Liver (tissue), 9 donors: ENCODE data around the gene NEK5. TPM values are rescaled to one million over a fixed set of nuclear protein-coding genes. Genes with fewer than 3 reads are reported as not detected.

Source experiments
- DNase-seq: peaks from one replicate; pipeline ENCODE4 v3.0.0-alpha.2; 2017; ENCODE audit warnings: low spot score
- H3K27ac ChIP-seq, 2 donors: one replicate each; pipeline ENCODE4 v1.7.0; 2013; ENCODE audit warnings: inconsistent platforms in 2 of 2, low read length in 2 of 2, control low read depth in 1 of 2, low read depth in 1 of 2, mild to moderate bottlenecking in 1 of 2
- H3K27me3 ChIP-seq, 4 donors: one replicate each; pipeline versions ENCODE4 v1.6.1 to v1.7.0; 2013; ENCODE audit warnings: low read length in 3 of 4, inconsistent platforms in 1 of 4, mild to moderate bottlenecking in 1 of 4, moderate library complexity in 1 of 4; ENCODE audit not compliant: control insufficient read depth in 4 of 4, insufficient read depth in 4 of 4
- H3K36me3 ChIP-seq, 4 donors: one replicate each; pipeline versions ENCODE4 v1.6.1 to v1.7.0; 2013; ENCODE audit warnings: low read length in 3 of 4, mild to moderate bottlenecking in 3 of 4, low read depth in 1 of 4, moderate library complexity in 1 of 4; ENCODE audit not compliant: control insufficient read depth in 4 of 4, insufficient read depth in 3 of 4
- H3K4me1 ChIP-seq, 4 donors: one replicate each; pipeline versions ENCODE4 v1.6.1 to v1.7.0; 2013; ENCODE audit warnings: low read length in 3 of 4, mild to moderate bottlenecking in 3 of 4, moderate library complexity in 1 of 4; ENCODE audit not compliant: control insufficient read depth in 4 of 4, insufficient read depth in 4 of 4
- H3K4me3 ChIP-seq, 3 donors: one replicate each; pipeline versions ENCODE4 v1.6.1 to v1.7.0; 2013; ENCODE audit warnings: low read length in 3 of 3, control low read depth in 1 of 3, low read depth in 1 of 3, mild to moderate bottlenecking in 1 of 3
- H3K9ac ChIP-seq, 2 donors: one replicate each; pipeline ENCODE4 v1.7.0; 2013; ENCODE audit warnings: low read length in 2 of 2, mild to moderate bottlenecking in 2 of 2, moderate library complexity in 2 of 2, control low read depth in 1 of 2, low read depth in 1 of 2
- H3K9me3 ChIP-seq, 4 donors: one replicate each; pipeline versions ENCODE4 v1.6.1 to v1.7.0; 2013; ENCODE audit warnings: low read length in 3 of 4; ENCODE audit not compliant: control insufficient read depth in 4 of 4
- ATF3 ChIP-seq: IDR thresholded peaks from 2 replicates; pipeline ENCODE4 v1.6.1; 2016; ENCODE audit warnings: antibody characterized with exemption
- CTCF ChIP-seq: fragments of 150-350 bp; IDR thresholded peaks from 2 replicates; pipeline ENCODE4 v1.5.1; 2017; ENCODE audit warnings: improper control_type of control experiment, low read depth, low read length; ENCODE audit not compliant: missing input control
- EGR1 ChIP-seq, 2 donors: IDR thresholded peaks; 2 replicates each; pipeline ENCODE4 v1.6.1; 2016 to 2018; ENCODE audit warnings: antibody characterized with exemption in 2 of 2, low read depth in 2 of 2
- FOXA1 ChIP-seq: IDR thresholded peaks from 2 replicates; pipeline ENCODE4 v1.6.1; 2016; ENCODE audit warnings: antibody characterized with exemption
- FOXA2 ChIP-seq: IDR thresholded peaks from 2 replicates; pipeline ENCODE4 v1.6.1; 2016; ENCODE audit warnings: antibody characterized with exemption
- GABPA ChIP-seq, 2 donors: IDR thresholded peaks in 1 of 2; conservative IDR thresholded peaks in 1 of 2; 2 replicates each; pipeline ENCODE4 v1.6.1; 2016; ENCODE audit warnings: antibody characterized with exemption in 2 of 2, mild to moderate bottlenecking in 1 of 2, moderate library complexity in 1 of 2
- HNF4G ChIP-seq: IDR thresholded peaks from 2 replicates; pipeline ENCODE4 v1.6.1; 2016; ENCODE audit warnings: antibody characterized with exemption
- JUND ChIP-seq, 2 donors: IDR thresholded peaks; 2 replicates each; pipeline ENCODE4 v1.6.1; 2016; ENCODE audit warnings: antibody characterized with exemption in 2 of 2
- NR2F2 ChIP-seq: IDR thresholded peaks from 2 replicates; pipeline ENCODE4 v1.6.1; 2016; ENCODE audit warnings: antibody characterized with exemption
- RAD21 ChIP-seq, 2 donors: IDR thresholded peaks; 2 replicates each; pipeline ENCODE4 v1.6.1; 2016; ENCODE audit warnings: antibody characterized with exemption in 2 of 2, mild to moderate bottlenecking in 2 of 2
- REST ChIP-seq: IDR thresholded peaks from 2 replicates; pipeline ENCODE4 v1.6.1; 2016; ENCODE audit warnings: antibody characterized with exemption, mild to moderate bottlenecking
- YY1 ChIP-seq: IDR thresholded peaks from 2 replicates; pipeline ENCODE4 v1.6.1; 2016; ENCODE audit warnings: antibody characterized with exemption, mild to moderate bottlenecking
- WGBS: extraction: QIAGEN DNeasy Blood & Tissue Kit; methylation state at CpG from one replicate; pipeline ENCODE4 v1.1.7; 2013; 5-methylcytosine and 5-hydroxymethylcytosine counted together
- polyA plus RNA-seq, 2 donors: library from polyadenylated mRNA; stranded (reverse) in 1 of 2; unstranded in 1 of 2; fragments of 200-250 nt in 1 of 2; fragments of >200 nt in 1 of 2; fragmentation: Nextera tagmentation in 1 of 2; extraction: Ambion mirVana in 1 of 2; gene quantifications; one replicate each; pipeline versions ENCODE4 v1.2.1 to v1.2.3, GENCODE V29; 2013 to 2015
- total RNA-seq, 2 donors: library from RNA; depleted of rRNA; stranded (reverse); fragments of >200 nt; gene quantifications; one replicate each; pipeline ENCODE4 v1.2.3, GENCODE V29; 2014
- donor health status: healthy.
- donor health status: healthy.
- donor health status: healthy.
- donor health status: healthy.
- donor health status: healthy.

NEK5 gene
- total and polyA plus RNA-seq, 4 donors: 0.08 to 0.63 (median 0.23) TPM; not detected in 1

GRCh38 chr13:52127378-52127777 is 1.5 kb downstream of the NEK5 start:
- Histone ChIP-seq H3K9ac (no peak overlapping the region), H3K27ac (no peak overlapping the region), H3K9me3 (no peaks in the 10 kb centered on the region), H3K36me3 (peaks cover 0 to 6% (median 2%) of the 10 kb centered on the region in 4 donors), H3K4me1 (peaks cover 4 to 17% (median 14%) of the 10 kb centered on the region in 4 donors), H3K4me3 (no peak overlapping the region), H3K27me3 (no peaks in the 10 kb centered on the region)
- TF ChIP-seq EGR1 (IDR thresholded peaks at IDR 0.05; ENCODE audit: low read depth in 2 of 2) (no peak), NR2F2 (peak; percentile 12), CTCF (no peak), FOXA2 (no peak)
- 55% methylated on average over 6 of the region's 6 CpGs for WGBS
- no peak for DNase-seq

GRCh38 chr13:52125547-52125946 is 3.3 kb downstream of the NEK5 start:
- TF ChIP-seq YY1: no peak
- no peak for TF ChIP-seq ATF3
- TF ChIP-seq FOXA2: no peak
- TF ChIP-seq FOXA1: no peak
- no peak for TF ChIP-seq NR2F2
- TF ChIP-seq REST: no peak
- TF ChIP-seq HNF4G: no peak
- no peak for TF ChIP-seq CTCF
- no peak for TF ChIP-seq GABPA (IDR thresholded peaks at IDR 0.05 in 1 of 2, conservative IDR thresholded peaks at IDR 0.05 in 1 of 2)
- no peak for TF ChIP-seq EGR1 (IDR thresholded peaks at IDR 0.05; ENCODE audit: low read depth in 2 of 2)
- no peak for TF ChIP-seq JUND (IDR thresholded peaks at IDR 0.05)
- no peak for TF ChIP-seq RAD21 (IDR thresholded peaks at IDR 0.05)
- no peaks in the 10 kb centered on the region for H3K36me3 ChIP-seq
- no peak overlapping the region for H3K27ac ChIP-seq
- no peak overlapping the region for H3K4me3 ChIP-seq
- no peak for DNase-seq
- H3K9ac ChIP-seq: no peak overlapping the region
- no peaks in the 10 kb centered on the region for H3K9me3 ChIP-seq
- WGBS: 95% methylated on average over 3 of the region's 3 CpGs
- peaks cover 4 to 17% (median 14%) of the 10 kb centered on the region in 4 donors for H3K4me1 ChIP-seq
- H3K27me3 ChIP-seq: no peaks in the 10 kb centered on the region
